HG03457 (cell line): ENCODE results near the gene PIK3C2A.
"Not testable (repeated sequence)": the region's sequence is repeated elsewhere in the genome, so short reads cannot be mapped to it uniquely, and the experiment has no call there.

Source experiments
- ATAC-seq: cut with Tn5 transposase; IDR thresholded peaks from one replicate; pipeline ENCODE4 v1.9.1; 2021; ENCODE audit warnings: moderate number of reproducible peaks; ENCODE audit not compliant: unreplicated experiment

Gene PIK3C2A

DNA sequence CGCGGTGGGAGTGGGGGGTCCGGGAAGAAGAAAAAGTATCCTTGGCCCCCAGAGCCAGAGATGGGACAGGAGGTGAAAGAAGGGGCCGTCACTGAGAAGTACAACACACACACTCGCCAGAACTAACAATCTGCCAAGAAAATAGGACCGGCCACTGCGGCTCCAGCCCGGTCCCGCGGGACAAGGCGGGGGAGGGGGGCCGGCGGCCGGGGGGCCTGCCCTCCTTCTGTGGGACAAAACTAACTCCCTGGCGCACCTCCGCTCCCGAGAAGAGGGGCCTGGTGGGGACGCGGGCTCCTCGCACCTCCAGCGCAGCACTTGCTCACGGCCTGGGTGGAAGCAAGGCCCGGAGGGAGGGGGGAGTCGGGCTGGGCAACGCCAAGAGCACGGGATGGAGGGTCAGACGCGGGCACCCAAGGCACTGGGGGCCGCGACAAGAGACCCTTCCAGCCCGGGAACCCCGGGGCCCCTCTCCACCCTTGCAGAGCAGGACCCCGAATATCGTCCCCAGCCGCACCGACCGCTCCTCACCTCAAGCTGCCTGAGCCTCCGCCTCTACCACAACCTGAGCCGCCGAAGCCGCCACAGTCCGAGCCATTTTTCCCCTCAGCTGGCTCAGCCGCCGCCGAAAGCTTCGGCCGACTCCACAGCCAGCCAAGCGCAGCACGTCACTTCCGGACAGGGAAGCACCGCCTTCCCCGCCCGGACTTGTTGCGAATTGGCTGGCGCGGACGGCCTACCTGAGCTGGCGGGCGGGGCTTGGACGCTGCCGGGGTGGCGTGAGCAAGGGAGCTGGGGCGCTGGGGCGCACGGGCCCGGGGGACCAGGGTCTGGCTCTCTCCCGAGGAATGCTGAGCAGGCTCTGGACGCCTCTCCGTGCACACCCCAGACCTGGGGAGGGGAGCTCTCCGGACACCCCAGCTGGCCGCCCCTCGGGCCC lies at the start of gene PIK3C2A:
TSS of gene PIK3C2A (minus strand) at position 670 of the 940 bp plus-strand sequence. CDS start 38,245 bp downstream, outside the sequence.
- ATAC-seq: peak; percentile 93

DNA sequence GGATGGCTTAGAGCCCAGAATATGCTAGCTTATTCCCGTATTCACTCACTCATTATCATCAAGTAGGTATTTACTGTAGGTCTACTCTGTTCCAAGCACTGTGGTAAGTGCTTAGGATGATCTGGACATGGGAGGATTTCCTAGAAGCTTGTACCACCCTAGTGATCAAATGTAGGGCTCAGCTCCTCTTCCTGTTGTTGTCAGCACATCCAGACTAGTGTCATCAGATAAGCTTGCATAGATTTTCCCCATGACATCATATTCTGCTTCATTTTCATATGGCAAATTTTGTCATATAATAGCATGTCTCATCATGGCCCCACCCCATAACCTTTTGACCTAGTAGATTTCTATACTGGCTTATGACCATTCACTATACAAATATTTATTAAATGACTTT lies 49.4 kb upstream of the PIK3C2A start:
- no peak for ATAC-seq

- no peak for ATAC-seq
These were observed 48.7 kb upstream of the PIK3C2A start for GRCh38 chr11:17256512-17256911.

DNA sequence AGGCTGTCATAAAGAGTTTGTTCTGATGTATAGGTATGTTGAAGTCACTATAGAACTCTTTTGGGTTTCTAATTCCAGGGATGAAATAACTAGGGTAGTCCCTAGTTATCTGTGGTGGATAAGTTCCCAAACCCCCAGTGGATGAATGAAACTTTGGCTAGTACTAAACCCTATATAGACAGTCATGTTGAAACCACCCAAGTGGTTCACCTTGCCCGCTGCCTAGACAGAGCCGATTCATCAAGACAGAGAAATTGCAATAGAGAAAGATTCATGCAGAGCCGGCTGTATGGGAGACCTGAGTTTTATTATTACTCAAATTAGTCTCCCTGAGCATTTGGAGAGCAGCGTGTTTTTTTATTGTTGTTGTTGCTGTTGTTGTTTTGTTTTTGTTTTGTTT lies 44.9 kb upstream of the PIK3C2A start:
- no peak for ATAC-seq

GRCh38 chr11:17250561-17251350 lies 43.0 kb upstream of the PIK3C2A start:
- no peak for ATAC-seq

- ATAC-seq: peak; percentile 89
These were observed 36.3 kb upstream of the PIK3C2A start for GRCh38 chr11:17244046-17244445.

DNA sequence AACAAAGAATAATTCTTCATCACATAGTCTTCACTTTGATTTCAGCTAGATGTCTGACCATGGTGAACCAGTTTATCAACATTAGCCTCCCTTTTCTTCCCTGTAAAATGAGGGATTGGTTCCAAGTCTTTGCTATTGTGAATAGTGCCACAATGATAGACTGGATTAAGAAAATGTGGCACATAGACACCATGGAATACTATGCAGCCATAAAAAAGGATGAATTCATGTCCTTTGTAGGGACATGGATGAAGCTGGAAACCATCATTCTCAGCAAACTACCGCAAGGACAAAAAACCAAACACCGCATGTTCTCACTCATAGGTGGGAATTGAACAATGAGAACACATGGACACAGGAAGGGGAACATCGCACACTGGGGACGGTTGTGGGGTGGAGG lies 35.2 kb upstream of the PIK3C2A start:
- not testable (repeated sequence) for ATAC-seq

DNA sequence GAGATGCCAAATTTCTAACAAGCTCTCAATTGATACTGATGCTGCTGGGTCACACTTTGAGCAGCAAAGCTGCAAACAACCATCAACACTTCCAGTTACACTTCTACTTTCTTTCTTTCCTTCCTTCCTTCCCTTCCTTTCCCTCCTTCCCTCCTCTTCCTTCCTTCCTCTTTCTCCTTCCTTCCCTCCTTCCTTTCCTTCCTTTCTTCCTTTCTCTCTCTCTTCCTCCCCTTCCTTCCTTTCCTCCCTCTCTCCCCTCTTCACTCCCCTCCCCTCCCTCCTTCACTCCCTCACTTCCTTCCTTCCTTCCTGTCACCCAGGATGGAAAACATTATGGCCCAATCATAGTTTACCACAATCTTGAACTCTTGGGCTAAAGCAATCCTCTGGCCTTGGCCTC lies 33.0 kb upstream of the PIK3C2A start:
- no peak for ATAC-seq

DNA sequence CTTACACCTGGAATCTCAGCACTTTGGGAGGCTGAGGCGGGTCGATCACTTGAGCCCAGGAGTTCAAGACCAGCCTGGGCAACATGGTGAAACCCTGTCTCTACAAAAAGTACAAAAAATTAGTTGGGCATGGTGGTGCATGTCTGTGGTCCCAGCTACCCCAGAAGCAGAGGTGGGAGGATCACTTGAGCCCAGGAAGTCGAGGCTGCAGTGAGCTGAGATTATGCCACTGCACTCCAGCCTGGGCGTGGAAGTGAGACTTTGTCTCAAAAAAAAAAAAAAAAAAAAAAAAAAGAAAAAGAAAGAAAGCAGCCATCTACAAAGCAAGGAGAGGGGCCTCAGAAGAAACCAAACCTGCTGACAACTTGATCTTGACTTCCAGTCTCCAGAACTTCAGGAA lies 32.1 kb upstream of the PIK3C2A start:
- ATAC-seq: not testable (repeated sequence)

- no peak for ATAC-seq
These were observed 30.6 kb upstream of the PIK3C2A start for GRCh38 chr11:17238377-17238776.

GRCh38 chr11:17233101-17233500 lies 25.3 kb upstream of the PIK3C2A start:
- no peak for ATAC-seq

- ATAC-seq: peak; percentile 90
These were observed 23.4 kb upstream of the PIK3C2A start for GRCh38 chr11:17230867-17231851.

GRCh38 chr11:17229481-17230152 lies 21.8 kb upstream of the PIK3C2A start:
- ATAC-seq: no peak

GRCh38 chr11:17228186-17228925 lies 20.6 kb upstream of the PIK3C2A start:
- ATAC-seq: not testable (repeated sequence)

DNA sequence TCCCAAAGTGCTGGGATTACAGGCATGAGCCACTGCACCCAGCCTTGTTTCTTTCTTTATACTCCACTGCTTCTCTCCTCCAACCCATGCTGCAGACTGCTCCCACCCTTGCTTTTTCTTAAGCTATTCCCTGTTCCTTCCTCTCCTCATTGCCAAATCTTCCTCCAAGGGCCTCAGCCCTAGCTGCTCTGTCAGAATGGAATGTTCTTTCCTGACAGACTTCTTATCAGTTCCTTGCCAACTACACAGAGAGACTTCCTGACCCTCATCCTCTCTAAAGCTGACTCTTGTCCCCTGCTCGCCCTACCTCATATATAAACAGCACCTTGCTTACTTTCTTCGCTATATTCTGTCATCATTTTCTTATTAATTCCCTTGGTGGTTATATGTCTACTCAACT lies 16.9 kb upstream of the PIK3C2A start:
- no peak for ATAC-seq

DNA sequence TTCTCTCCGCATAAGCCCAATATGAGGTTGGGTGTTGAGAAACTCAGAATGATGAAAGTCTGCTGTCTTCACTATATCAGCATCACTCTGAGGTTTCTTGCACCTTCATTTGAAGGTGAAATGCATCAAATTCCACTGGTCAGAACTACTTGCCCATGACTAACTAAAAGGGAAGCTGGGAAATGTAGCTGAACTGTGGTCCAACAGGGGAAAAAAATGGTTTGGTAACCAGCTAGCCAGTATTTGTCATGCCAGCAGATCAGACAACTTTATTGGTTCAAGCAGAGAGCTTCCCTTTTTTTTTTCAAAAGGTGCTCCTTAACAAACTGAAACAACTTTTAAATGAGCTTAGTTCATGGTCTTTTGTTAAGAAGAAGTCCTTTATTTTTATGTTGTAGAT lies 14.2 kb upstream of the PIK3C2A start:
- no peak for ATAC-seq

GRCh38 chr11:17219016-17219415 lies 11.2 kb upstream of the PIK3C2A start:
- ATAC-seq: no peak

DNA sequence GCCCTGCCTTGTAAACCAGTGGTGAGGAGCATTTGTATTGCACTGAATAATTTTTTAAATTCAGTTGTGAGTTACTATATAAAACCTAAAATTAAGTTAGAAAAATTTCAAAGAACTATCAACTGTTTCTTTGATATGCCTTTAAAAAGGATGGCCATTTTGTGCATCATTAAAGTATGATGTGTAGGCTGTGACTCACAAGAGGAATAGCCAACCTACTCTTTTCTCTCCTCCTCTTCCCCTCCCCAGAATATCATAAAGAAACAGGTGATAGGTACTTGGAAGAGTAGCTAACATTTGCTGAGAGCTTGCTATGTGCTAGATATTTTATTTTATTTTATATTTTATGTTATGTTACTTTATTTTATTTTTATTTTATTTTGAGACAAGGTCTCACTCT lies 10.6 kb upstream of the PIK3C2A start:
- ATAC-seq: no peak

- no peak for ATAC-seq
These were observed 9.6 kb upstream of the PIK3C2A start for GRCh38 chr11:17217401-17217800.
